ENCODE data around the gene CSGALNACT2.

CSGALNACT2 gene

GRCh38 chr10:43217563-43218205 is 79.4 kb downstream of the CSGALNACT2 start:
- DNase-seq, result no peak

GRCh38 chr10:43218206-43218950 is 80.1 kb downstream of the CSGALNACT2 start:
- DNase-seq, result no peak

GRCh38 chr10:43218951-43219837 is 80.9 kb downstream of the CSGALNACT2 start:
- peak; percentile 5 for DNase-seq

GRCh38 chr10:43219848-43220247 is 81.6 kb downstream of the CSGALNACT2 start:
- DNase-seq, result peak; percentile 9

- peak; percentile 2 for DNase-seq
Observed at GRCh38 chr10:43220251-43220650, 82.0 kb downstream of the CSGALNACT2 start.

- DNase-seq, result peak; percentile 6
Observed at GRCh38 chr10:43220657-43221418, 82.6 kb downstream of the CSGALNACT2 start.

GRCh38 chr10:43221419-43222209 is 83.4 kb downstream of the CSGALNACT2 start:
- DNase-seq, result peak; percentile 16

- DNase-seq, result peak; percentile 15
Observed at GRCh38 chr10:43222210-43222720, 84.0 kb downstream of the CSGALNACT2 start.

GRCh38 chr10:43223056-43223455 is 84.8 kb downstream of the CSGALNACT2 start:
- no peak for DNase-seq

- DNase-seq, result no peak
Observed at GRCh38 chr10:43224321-43224720, 86.1 kb downstream of the CSGALNACT2 start.

- no peak for DNase-seq
Observed at GRCh38 chr10:43225004-43225786, 87.0 kb downstream of the CSGALNACT2 start.

- DNase-seq, result peak; percentile 59
Observed at GRCh38 chr10:43225787-43226153, 87.5 kb downstream of the CSGALNACT2 start.

GRCh38 chr10:43226441-43226840 is 88.2 kb downstream of the CSGALNACT2 start:
- DNase-seq, result peak; percentile 9

- DNase-seq, result peak; percentile 12
Observed at GRCh38 chr10:43226851-43227845, 88.9 kb downstream of the CSGALNACT2 start.

GRCh38 chr10:43227911-43228782 is 89.9 kb downstream of the CSGALNACT2 start:
- peak; percentile 14 for DNase-seq

- DNase-seq, result no peak
Observed at GRCh38 chr10:43228783-43229207, 90.5 kb downstream of the CSGALNACT2 start.

GRCh38 chr10:43229208-43230061 is 91.2 kb downstream of the CSGALNACT2 start:
- DNase-seq, result peak; percentile 20
